ENCODE measurements around the gene RAB25.
A peak's percentile ranks its signal among the peaks of the same experiment; 100 is the strongest.

Gene RAB25

DNA sequence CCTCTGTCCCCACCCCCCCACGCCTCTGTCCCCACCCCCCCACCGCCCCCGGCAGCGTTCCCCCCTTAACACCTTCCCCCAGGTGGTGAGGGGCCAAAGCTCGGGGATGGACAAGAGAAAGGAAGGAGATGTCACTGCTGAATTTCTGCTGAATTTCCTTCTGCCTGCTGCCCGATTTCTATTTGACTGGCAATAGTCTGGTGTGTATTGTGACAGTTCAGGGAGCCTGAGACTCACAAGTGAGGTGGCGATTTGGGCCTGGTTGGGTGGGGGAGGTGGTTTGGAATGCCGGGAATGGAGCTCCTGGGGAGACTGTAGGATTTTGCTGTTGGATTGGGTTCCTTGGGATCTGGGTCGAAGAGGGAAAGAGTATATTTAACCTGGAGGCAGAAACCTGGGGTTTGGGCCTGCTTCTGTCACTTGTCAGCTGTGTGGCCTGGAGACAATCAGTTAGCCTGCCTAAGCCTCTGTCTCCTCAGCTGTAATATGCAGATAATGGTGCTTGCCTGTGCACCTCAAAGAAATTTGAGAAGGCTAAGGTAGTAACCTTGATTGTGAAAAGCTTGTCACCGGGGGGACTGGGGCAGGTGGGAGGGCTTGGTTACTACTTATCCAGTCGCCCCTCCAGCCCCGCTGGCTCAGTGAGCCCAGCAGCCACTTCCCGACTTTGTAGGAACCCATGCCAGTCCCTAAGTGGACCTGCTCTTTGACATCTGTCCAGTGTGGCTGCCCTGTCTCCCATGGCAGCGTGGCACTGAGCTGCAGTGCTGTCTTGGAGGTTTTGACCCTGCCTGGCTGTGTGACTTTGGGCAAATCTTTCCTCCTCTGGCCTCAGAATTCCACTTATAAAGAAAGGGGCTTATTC, 45.9 kb downstream of the RAB25 start:
- DNase-seq (ENCODE audit: low read depth): peak; percentile 49
- H3K4me3 ChIP-seq (ENCODE audit: low read depth, low read length): peak overlapping the region; percentile 31
- TF ChIP-seq, protein P1, sequence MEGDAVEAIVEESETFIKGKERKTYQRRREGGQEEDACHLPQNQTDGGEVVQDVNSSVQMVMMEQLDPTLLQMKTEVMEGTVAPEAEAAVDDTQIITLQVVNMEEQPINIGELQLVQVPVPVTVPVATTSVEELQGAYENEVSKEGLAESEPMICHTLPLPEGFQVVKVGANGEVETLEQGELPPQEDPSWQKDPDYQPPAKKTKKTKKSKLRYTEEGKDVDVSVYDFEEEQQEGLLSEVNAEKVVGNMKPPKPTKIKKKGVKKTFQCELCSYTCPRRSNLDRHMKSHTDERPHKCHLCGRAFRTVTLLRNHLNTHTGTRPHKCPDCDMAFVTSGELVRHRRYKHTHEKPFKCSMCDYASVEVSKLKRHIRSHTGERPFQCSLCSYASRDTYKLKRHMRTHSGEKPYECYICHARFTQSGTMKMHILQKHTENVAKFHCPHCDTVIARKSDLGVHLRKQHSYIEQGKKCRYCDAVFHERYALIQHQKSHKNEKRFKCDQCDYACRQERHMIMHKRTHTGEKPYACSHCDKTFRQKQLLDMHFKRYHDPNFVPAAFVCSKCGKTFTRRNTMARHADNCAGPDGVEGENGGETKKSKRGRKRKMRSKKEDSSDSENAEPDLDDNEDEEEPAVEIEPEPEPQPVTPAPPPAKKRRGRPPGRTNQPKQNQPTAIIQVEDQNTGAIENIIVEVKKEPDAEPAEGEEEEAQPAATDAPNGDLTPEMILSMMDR (conservative IDR thresholded peaks at IDR 0.05; ENCODE audit: low read depth, low read length): no peak

DNA sequence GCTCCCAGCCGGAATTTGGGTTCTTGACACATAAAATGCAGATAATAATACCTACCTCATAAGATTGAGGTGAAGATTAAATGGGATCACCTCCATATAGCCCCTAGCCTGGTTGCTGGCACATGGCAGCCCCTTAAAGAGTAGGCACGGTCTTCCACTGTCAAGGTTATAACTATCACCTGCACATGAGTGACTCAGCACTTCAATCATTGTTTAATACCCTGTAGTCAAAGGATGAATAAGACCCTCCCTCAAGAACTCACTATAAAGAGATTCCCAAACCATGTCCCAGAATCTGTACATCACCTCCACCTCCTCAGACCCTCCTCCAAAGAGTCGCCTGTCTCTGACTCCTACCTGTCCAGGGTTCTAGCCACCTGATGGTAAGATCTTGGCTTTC, 47.1 kb downstream of the RAB25 start:
- TF ChIP-seq, protein P1 (conservative IDR thresholded peaks at IDR 0.05; ENCODE audit: low read depth, low read length): no peak
- no peak for DNase-seq (ENCODE audit: low read depth)
- no peak overlapping the region for H3K4me3 ChIP-seq (ENCODE audit: low read depth, low read length)

DNA sequence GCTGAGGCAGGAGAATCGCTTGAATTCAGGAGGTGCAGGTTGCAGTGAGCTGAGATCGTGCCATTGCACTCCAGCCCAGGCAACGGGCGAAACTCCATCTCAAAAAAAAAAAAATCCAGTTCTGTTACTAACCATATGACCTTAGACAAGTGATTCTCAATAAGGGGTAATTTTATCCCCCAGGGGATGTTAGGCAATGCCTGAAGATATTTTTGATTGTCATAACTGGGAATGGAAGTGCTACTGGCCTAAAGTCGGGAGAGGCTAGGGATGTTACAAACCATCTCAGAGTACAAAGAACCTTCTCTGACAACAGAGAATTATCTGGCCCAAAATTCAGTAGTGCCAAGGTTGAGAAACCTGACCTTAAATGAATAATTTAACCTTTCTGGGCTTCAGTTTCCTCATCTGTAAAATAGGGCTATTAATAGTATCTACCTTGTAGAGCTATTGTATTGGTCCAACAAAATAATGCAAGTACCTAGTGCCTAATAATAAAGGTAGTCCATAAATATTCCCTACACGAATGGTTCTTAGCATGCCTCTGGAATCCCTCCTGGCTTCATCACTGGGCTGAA, 47.8 kb downstream of the RAB25 start:
- no peak for DNase-seq (ENCODE audit: low read depth)
- TF ChIP-seq, protein P1 (conservative IDR thresholded peaks at IDR 0.05; ENCODE audit: low read depth, low read length): no peak
- H3K4me3 ChIP-seq (ENCODE audit: low read depth, low read length): no peak overlapping the region

DNA sequence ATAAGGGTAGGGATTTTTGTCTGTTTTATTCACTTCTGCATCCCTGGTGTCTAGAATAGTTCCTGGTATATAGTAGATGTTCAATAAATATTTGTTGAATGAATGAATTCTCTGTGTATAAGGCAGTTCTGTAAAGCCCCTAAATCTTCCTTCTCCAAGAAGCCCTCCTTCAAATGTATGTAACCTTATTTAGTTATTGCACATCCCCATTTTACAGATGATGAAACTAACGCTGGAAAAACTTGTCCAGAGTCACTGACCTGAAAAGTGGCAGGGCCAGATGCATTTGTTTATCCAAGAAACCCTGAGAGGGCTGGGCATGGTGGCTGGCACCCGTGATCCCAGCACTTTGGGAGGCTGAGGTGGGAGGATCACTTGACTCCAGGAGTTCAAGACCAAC, 49.3 kb downstream of the RAB25 start:
- no peak overlapping the region for H3K4me3 ChIP-seq (ENCODE audit: low read depth, low read length)
- TF ChIP-seq, protein P1 (conservative IDR thresholded peaks at IDR 0.05; ENCODE audit: low read depth, low read length): no peak
- no peak for DNase-seq (ENCODE audit: low read depth)

DNA sequence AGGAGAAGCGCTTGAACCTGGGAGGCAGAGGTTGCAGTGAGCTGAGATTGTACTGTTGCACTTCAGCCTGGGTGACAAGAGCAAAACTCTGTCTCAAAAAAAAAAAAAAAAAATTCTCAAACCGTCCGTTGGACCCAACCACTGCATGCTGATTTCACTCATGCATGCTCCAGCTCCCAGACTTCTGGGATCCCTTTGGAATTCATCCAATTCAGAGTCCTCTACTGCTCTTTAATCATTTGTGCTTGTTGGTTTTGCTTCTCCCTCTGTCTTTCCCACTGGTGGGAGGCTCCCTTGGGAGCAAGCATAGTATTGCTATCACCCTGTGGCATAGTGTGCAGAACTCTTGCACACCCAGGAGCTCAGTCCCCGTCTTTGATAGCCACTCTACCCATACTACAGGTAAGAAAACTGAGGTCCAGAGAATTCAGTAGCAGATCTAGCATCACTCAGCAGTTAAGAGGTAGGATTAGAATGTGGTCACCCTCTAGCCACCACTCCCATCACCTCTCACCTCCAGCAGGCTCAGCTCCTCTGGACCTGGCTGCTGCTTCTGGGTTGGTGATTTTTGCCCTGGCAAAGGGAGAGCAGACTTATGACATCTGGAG, 50.5 kb downstream of the RAB25 start:
- DNase-seq (ENCODE audit: low read depth): no peak
- H3K4me3 ChIP-seq (ENCODE audit: low read depth, low read length): no peak overlapping the region
- TF ChIP-seq, protein P1 (conservative IDR thresholded peaks at IDR 0.05; ENCODE audit: low read depth, low read length): no peak

GRCh38 chr1:156112276-156113137, 51.5 kb downstream of the RAB25 start:
- H3K4me3 ChIP-seq (ENCODE audit: low read depth, low read length): no peak overlapping the region
- DNase-seq (ENCODE audit: low read depth): no peak
- TF ChIP-seq, protein P1 (conservative IDR thresholded peaks at IDR 0.05; ENCODE audit: low read depth, low read length): no peak
